Stimulated activated CD8-positive, alpha-beta memory T cell treated with anti-CD3 and anti-CD28 coated beads, Interleukin-2, amount 100 ng/mL, for 48 hours (primary cell): Measurements from ENCODE around the gene PAK5.

Experiments used
- DNase-seq, 2 donors: peaks; one replicate each; pipeline ENCODE4 v3.0.0-alpha.2; 2020; ENCODE audit warnings: low read depth in 2 of 2

The PAK5 gene

DNA sequence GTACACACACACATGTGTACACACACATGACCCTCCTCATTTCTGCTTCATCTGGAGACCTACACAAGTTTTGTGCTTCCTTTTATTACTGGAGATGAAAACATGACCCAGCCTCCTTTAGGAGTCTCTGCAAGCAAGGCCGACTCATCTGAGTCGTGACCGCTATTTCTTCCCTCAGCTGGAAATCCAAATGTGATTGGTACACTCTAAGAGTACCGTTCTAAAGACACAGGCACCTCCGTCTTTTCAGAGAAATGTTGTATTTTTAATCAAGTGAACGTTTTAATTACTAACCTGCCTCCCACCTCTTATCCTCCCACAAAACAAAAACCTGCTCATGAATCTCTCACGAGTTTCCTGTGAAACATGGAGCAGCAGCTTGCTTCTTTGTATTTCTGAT lies 261.5 kb downstream of the PAK5 start:
- DNase-seq, result no peak

DNA sequence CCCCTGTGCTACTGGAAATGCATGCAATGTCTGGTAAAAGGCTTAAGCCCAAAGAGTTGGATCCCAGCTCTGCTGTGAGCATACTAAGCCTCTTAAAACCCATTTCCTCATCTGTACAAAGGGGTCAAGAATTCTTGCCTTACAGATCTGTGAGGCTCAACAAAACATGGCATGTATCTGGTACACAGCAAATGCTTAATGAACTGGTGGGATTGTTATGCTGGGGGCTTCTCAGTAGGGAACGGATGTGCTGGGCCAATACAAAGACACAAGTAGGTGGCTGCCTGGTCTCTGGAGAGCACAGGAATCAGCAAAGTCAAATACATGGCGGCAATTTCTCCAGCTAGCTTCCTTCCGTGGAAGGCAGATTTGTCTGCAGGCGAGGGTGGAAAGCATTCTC lies 262.2 kb downstream of the PAK5 start:
- DNase-seq, result no peak

DNA sequence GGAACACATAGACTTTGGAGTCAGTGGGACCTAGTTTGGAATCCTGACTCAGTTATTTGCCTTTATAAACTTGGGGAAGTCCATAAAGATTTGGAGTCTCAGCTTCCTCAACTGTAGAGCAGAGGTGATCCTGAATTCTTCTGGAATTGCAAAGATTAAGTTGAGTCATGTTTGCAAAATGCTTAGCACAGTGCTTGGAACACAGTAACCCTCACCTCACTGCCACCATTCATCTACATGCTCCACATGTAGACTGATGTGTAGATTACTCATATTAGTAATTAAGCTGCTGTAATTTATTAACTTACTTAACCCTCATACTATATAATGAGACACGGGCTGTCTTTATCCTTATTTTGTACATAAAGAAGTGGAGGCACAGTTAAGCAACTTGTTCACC lies 263.0 kb downstream of the PAK5 start:
- no peak for DNase-seq

DNA sequence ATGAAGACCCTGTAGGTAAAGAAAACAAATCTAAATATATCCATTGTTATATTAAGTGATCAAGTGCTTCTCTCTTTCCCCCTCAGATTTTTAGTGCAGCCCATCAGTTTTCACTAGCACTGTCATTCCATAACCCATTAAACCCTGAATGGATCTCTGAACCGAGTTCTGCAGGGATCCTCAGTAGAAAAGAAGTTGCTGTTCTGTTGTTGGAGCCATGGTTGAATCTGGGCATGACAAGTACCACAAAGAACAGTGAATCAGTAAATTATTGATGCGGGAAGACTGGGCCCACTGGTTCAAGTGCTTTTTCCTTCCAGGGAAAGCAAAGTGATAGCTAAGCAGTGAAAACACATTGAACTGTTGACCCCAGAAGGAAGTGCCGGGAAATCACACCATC lies 264.1 kb downstream of the PAK5 start:
- DNase-seq, result no peak

- no peak for DNase-seq
Observed at GRCh38 chr20:9574181-9574580, 264.7 kb downstream of the PAK5 start.

GRCh38 chr20:9573335-9574151 lies 265.3 kb downstream of the PAK5 start:
- DNase-seq, result no peak

DNA sequence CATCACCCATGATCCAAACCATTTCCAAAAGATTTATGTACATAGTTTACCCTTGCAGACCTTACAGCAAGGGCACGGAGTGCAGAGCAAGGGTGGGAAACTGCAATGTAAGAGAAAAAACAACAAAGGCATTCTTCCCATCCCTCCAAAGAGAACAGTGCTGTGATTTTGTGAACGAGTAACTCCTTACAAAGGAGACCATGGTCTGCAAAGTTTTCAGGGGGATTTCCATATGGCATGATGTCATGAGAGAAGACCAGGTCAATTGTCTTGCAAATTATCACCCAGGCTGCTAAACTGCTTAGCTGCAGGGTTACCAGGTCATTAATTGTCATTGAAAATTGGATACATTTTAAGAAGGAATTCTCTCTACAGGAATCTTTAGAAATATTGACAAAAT lies 266.2 kb downstream of the PAK5 start:
- DNase-seq, result no peak

- DNase-seq, result no peak
Observed at GRCh38 chr20:9571783-9572182, 267.1 kb downstream of the PAK5 start.

GRCh38 chr20:9570612-9571011 lies 268.3 kb downstream of the PAK5 start:
- DNase-seq, result no peak

GRCh38 chr20:9566977-9567376 lies 271.9 kb downstream of the PAK5 start:
- no peak for DNase-seq

- DNase-seq, result no peak
Observed at GRCh38 chr20:9565910-9566550, 272.8 kb downstream of the PAK5 start.

- no peak for DNase-seq
Observed at GRCh38 chr20:9557411-9557810, 281.5 kb downstream of the PAK5 start.

- DNase-seq, result no peak
Observed at GRCh38 chr20:9555781-9556180, 283.1 kb downstream of the PAK5 start.

DNA sequence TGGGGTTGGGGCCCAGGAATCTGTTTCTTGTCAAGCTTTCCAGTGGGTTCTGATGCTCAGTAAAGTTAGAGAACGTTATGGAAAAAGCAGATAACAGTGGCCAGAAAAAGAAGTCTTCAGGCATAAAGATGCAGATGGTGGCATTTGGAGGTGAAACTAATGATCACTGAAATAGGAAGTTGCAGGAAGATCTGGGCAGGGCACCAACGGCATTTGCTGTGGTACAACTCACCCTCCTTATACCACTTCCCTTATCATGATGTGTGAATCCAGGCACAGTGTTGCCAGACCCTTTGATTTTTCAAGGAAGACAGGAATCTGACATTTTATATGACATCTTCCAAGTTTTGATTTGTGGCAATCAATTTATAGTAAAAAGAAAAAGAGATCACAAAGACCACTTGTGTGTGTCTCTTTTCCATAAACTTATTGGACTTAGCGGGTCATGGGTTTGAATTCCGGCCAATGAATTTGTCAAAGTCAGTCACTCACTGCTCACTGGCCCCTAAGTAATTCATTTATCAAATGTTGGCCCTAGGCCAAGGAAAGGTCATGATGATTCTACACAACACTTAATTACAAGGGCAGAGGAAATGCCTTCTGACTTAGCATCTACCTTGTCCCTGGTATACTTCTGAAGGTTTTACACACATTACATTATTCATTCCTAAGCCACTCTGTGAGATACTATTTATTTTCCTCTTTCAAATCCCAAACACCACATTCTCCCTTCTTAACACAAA lies 286.9 kb downstream of the PAK5 start:
- DNase-seq, result no peak

- no peak for DNase-seq
Observed at GRCh38 chr20:9550871-9551270, 288.0 kb downstream of the PAK5 start.

- DNase-seq, result no peak
Observed at GRCh38 chr20:9550283-9550682, 288.6 kb downstream of the PAK5 start.

- DNase-seq, result no peak
Observed at GRCh38 chr20:9543214-9543613, 295.7 kb downstream of the PAK5 start.

DNA sequence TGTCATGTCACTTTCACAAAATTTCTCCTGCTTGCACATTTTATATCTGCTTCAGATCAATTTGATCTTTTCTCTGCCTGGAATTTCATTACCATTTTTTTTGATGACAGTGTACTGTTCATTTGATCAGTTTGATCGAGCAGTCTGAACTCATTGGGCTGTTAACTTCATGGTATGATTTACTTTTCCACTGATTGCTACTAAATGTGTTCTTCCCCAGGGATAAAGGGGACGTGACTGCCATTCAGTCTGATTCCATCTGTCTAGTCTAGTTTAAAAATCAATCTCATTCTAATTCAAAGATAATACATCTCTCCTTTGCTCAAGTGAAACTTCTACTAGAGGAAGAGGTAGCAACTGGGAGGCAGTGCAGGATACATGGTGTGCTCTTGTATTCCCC lies 303.4 kb downstream of the PAK5 start:
- no peak for DNase-seq

DNA sequence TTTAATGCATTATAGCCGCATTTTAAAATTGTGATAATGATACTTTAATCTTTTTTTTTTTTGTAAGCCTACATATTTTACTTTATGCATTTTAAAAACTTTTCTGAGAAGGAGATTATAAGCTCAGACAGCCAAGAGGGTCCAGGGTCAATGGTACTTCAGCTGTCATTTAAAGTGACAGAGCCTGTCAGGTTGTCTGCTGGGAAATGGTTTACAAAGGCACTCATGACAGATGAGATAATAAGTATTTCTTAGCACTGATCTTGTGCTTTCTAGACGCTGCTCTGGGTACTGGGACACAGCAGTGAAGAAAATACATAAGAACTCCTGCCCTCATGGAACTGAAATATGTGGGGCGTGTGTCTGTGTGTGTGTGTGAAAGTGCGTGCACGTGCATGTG lies 304.9 kb downstream of the PAK5 start:
- DNase-seq, result no peak

- no peak for DNase-seq
Observed at GRCh38 chr20:9532069-9532838, 306.6 kb downstream of the PAK5 start.

DNA sequence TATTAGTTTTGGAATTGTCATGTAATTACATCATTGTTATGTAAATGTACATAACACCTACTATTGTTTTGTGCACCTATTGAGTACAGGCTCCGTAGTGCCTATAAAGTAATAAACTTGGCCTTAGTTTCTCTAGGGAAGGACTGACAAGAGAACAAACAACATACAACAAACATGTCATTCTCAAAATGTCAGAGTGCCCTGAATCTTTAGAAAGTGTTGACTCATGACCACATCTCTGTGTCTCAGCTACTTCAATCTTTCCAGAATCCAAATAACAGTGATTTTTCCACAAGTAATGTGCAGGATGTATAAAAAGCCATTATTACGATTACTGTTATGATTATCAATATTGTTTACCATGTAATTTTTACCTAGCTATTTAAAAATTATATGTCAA lies 307.3 kb downstream of the PAK5 start:
- no peak for DNase-seq

- DNase-seq, result no peak
Observed at GRCh38 chr20:9523636-9524035, 315.2 kb downstream of the PAK5 start.
